ENCODE data around the gene MMP8.

GRCh38 chr11:102708654-102709053, 16.1 kb downstream of the MMP8 start:
- TF ChIP-seq EZH2 (IDR thresholded peaks at IDR 0.05; ENCODE audit: borderline replicate concordance, control insufficient read depth, low read depth, low read length) (no peak), CTCF (IDR thresholded peaks at IDR 0.05 in 2 of 3, conservative IDR thresholded peaks at IDR 0.05 in 1 of 3; ENCODE audit: control insufficient read depth in 2 of 3, extremely low read depth in 1 of 3, insufficient read depth in 1 of 3, low read depth in 3 of 3, low read length in 3 of 3) (no peak), TARDBP (IDR thresholded peaks at IDR 0.05; ENCODE audit: borderline replicate concordance) (no peak), EP300 (IDR thresholded peaks at IDR 0.05; ENCODE audit: borderline replicate concordance in 1 of 2, control insufficient read depth in 1 of 2, low read depth in 2 of 2, low read length in 2 of 2) (no peak), MXI1 (IDR thresholded peaks at IDR 0.05; ENCODE audit: low read depth, low read length) (no peak), SUZ12 (IDR thresholded peaks at IDR 0.05; ENCODE audit: unreplicated experiment) (no peak), POLR2AphosphoS2 (IDR thresholded peaks at IDR 0.05; ENCODE audit: low read depth, low read length) (no peak), RAD51 (IDR thresholded peaks at IDR 0.05) (no peak)

All from GM12878 (cell line).